Trophoblast cell (in vitro differentiated cells and primary cell): Measurements from ENCODE around the gene PLCH2.

Experiments
- DNase-seq, 2 donors: peaks; one replicate each; pipeline ENCODE4 v3.0.0-alpha.2; 2016
- H2AFZ ChIP-seq: 2 replicates; pipeline ENCODE4 v1.6.1; 2013; ENCODE audit warnings: low read length, moderate library complexity, mild to moderate bottlenecking; ENCODE audit not compliant: insufficient read depth, poor library complexity
- H2AK5ac ChIP-seq: 2 replicates; pipeline ENCODE4 v1.6.1; 2013; ENCODE audit warnings: mild to moderate bottlenecking, low read length
- H2BK120ac ChIP-seq: 2 replicates; pipeline ENCODE4 v1.6.1; 2013; ENCODE audit warnings: low read length, mild to moderate bottlenecking, moderate library complexity; ENCODE audit not compliant: insufficient read depth, poor library complexity
- H2BK12ac ChIP-seq: 2 replicates; pipeline ENCODE4 v1.6.1; 2013; ENCODE audit warnings: mild to moderate bottlenecking, low read length, moderate library complexity
- H2BK5ac ChIP-seq: 2 replicates; pipeline ENCODE4 v1.6.1; 2013; ENCODE audit warnings: low read length, low read depth, moderate library complexity, mild to moderate bottlenecking; ENCODE audit not compliant: poor library complexity
- H3K14ac ChIP-seq: 2 replicates; pipeline ENCODE4 v1.6.1; 2013; ENCODE audit warnings: mild to moderate bottlenecking, low read length
- H3K18ac ChIP-seq: 2 replicates; pipeline ENCODE4 v1.6.1; 2013; ENCODE audit warnings: mild to moderate bottlenecking, low read length
- H3K23ac ChIP-seq: 2 replicates; pipeline ENCODE4 v1.6.1; 2013; ENCODE audit warnings: low read length
- H3K27ac ChIP-seq: 2 replicates; pipeline ENCODE4 v1.5.1; 2013; ENCODE audit warnings: low read depth, mild to moderate bottlenecking, inconsistent platforms, low read length, moderate library complexity
- H3K27me3 ChIP-seq: 2 replicates; pipeline ENCODE4 v1.6.1; 2013; ENCODE audit warnings: inconsistent platforms, mild to moderate bottlenecking, low read length, moderate library complexity; ENCODE audit not compliant: insufficient read depth
- H3K36me3 ChIP-seq, 2 experiments: 1 replicate in 1 of 2; 2 replicates in 1 of 2; pipeline ENCODE4 v1.6.1; 2013; ENCODE audit warnings: low read length in 2 of 2, mild to moderate bottlenecking in 2 of 2, moderate library complexity in 1 of 2; ENCODE audit not compliant: insufficient read depth in 2 of 2, control insufficient read depth in 1 of 2
- H3K4ac ChIP-seq: 2 replicates; pipeline ENCODE4 v1.6.1; 2013; ENCODE audit warnings: low read depth, mild to moderate bottlenecking, low read length, moderate library complexity
- H3K4me1 ChIP-seq, 2 experiments: 1 replicate in 1 of 2; 2 replicates in 1 of 2; pipeline ENCODE4 v1.6.1; 2013; ENCODE audit warnings: low read length in 2 of 2, mild to moderate bottlenecking in 2 of 2, moderate library complexity in 1 of 2; ENCODE audit not compliant: insufficient read depth in 2 of 2, control insufficient read depth in 1 of 2
- H3K4me2 ChIP-seq: 2 replicates; pipeline ENCODE4 v1.6.1; 2013; ENCODE audit warnings: inconsistent platforms, mild to moderate bottlenecking, low read length, moderate library complexity
- H3K4me3 ChIP-seq: 2 replicates; pipeline ENCODE4 v1.5.1; 2013; ENCODE audit warnings: mild to moderate bottlenecking, low read depth, low read length, inconsistent platforms
- H3K79me1 ChIP-seq: one replicate; pipeline ENCODE4 v1.6.1; 2013; ENCODE audit warnings: low read length
- H3K79me2 ChIP-seq: 2 replicates; pipeline ENCODE4 v1.6.1; 2013; ENCODE audit warnings: low read length, mild to moderate bottlenecking; ENCODE audit not compliant: control insufficient read depth, insufficient read depth, poor library complexity
- H3K9ac ChIP-seq: 2 replicates; pipeline ENCODE4 v1.6.1; 2013; ENCODE audit warnings: mild to moderate bottlenecking, low read length
- H3K9me3 ChIP-seq: 2 replicates; pipeline ENCODE4 v1.6.1; 2013; ENCODE audit warnings: low read depth, mild to moderate bottlenecking, control low read depth, inconsistent platforms, low read length; ENCODE audit not compliant: insufficient read depth
- H4K12ac ChIP-seq: 2 replicates; pipeline ENCODE4 v1.6.1; 2013; ENCODE audit warnings: low read depth, mild to moderate bottlenecking, low read length, moderate library complexity
- H4K8ac ChIP-seq: 2 replicates; pipeline ENCODE4 v1.6.1; 2013; ENCODE audit warnings: low read depth, mild to moderate bottlenecking, low read length, moderate library complexity
- H4K91ac ChIP-seq: one replicate; pipeline ENCODE4 v1.6.1; 2013; ENCODE audit warnings: low read depth, mild to moderate bottlenecking, low read length, moderate library complexity
- WGBS: extraction: QIAGEN DNeasy Blood & Tissue Kit; methylation state at CpG from one replicate; pipeline ENCODE4 v1.1.7; 2013; ENCODE audit warnings: missing lambda C conversion rate; ENCODE audit not compliant: insufficient read length, insufficient coverage; ENCODE audit errors: extremely low coverage; 5-methylcytosine and 5-hydroxymethylcytosine counted together

PLCH2 gene

GRCh38 chr1:2463396-2463795, 12.7 kb upstream of the PLCH2 start:
- Histone ChIP-seq H3K14ac (no peak overlapping the region), H3K27ac (no peak overlapping the region), H3K36me3 (no peaks in the 10 kb centered on the region), H3K4me3 (no peak overlapping the region), H2BK120ac (no peak overlapping the region), H3K4me2 (no peak overlapping the region), H3K79me2 (no peaks in the 10 kb centered on the region), H2BK5ac (no peak overlapping the region), H3K4me1 (no peaks in the 10 kb centered on the region), H2BK12ac (no peak overlapping the region), H2AK5ac (no peak overlapping the region), H3K79me1 (no peaks in the 10 kb centered on the region), H3K9me3 (no peaks in the 10 kb centered on the region), H4K12ac (no peak overlapping the region), H3K9ac (no peak overlapping the region), H3K23ac (no peak overlapping the region), H3K27me3 (no peaks in the 10 kb centered on the region), H3K18ac (no peak overlapping the region), H4K91ac (no peak overlapping the region), H2AFZ (no peak overlapping the region), H3K4ac (no peak overlapping the region), H4K8ac (no peak overlapping the region)
- no CpG with 5 or more reads among the region's 17 CpGs for WGBS
- DNase-seq: no peak

- Histone ChIP-seq H2BK120ac (no peak overlapping the region), H4K8ac (no peak overlapping the region), H3K79me2 (no peaks in the 10 kb centered on the region), H3K27ac (no peak overlapping the region), H2BK5ac (no peak overlapping the region), H3K4me3 (no peak overlapping the region), H3K9ac (no peak overlapping the region), H3K4me2 (no peak overlapping the region), H3K4ac (no peak overlapping the region), H3K23ac (no peak overlapping the region), H3K14ac (no peak overlapping the region), H3K79me1 (no peaks in the 10 kb centered on the region), H3K27me3 (no peaks in the 10 kb centered on the region), H3K36me3 (no peaks in the 10 kb centered on the region), H3K4me1 (no peaks in the 10 kb centered on the region), H4K12ac (no peak overlapping the region), H3K9me3 (no peaks in the 10 kb centered on the region), H2AK5ac (no peak overlapping the region), H2BK12ac (no peak overlapping the region), H2AFZ (no peak overlapping the region), H4K91ac (no peak overlapping the region), H3K18ac (no peak overlapping the region)
- no peak for DNase-seq
- no CpG with 5 or more reads among the region's 33 CpGs for WGBS
Observed at GRCh38 chr1:2465371-2466269, 10.5 kb upstream of the PLCH2 start.

- no peak for DNase-seq
- no peak overlapping the region for H3K27ac ChIP-seq
- H3K4me1 ChIP-seq: no peaks in the 10 kb centered on the region
- no peak overlapping the region for H2BK12ac ChIP-seq
- H4K8ac ChIP-seq: no peak overlapping the region
- H3K27me3 ChIP-seq: no peaks in the 10 kb centered on the region
- no peak overlapping the region for H2AK5ac ChIP-seq
- H3K36me3 ChIP-seq: no peaks in the 10 kb centered on the region
- no peaks in the 10 kb centered on the region for H3K9me3 ChIP-seq
- H2BK5ac ChIP-seq: no peak overlapping the region
- H3K23ac ChIP-seq: no peak overlapping the region
- H2BK120ac ChIP-seq: no peak overlapping the region
- H2AFZ ChIP-seq: no peak overlapping the region
- no peak overlapping the region for H3K18ac ChIP-seq
- no peak overlapping the region for H3K4me3 ChIP-seq
- no peak overlapping the region for H4K12ac ChIP-seq
- no peak overlapping the region for H3K9ac ChIP-seq
- H3K4ac ChIP-seq: no peak overlapping the region
- H3K4me2 ChIP-seq: no peak overlapping the region
- no peaks in the 10 kb centered on the region for H3K79me2 ChIP-seq
- H4K91ac ChIP-seq: no peak overlapping the region
- WGBS: no CpG with 5 or more reads among the region's 12 CpGs
- H3K79me1 ChIP-seq: no peaks in the 10 kb centered on the region
- H3K14ac ChIP-seq: no peak overlapping the region
Observed at GRCh38 chr1:2466270-2466665, 9.8 kb upstream of the PLCH2 start.

GRCh38 chr1:2466958-2467554, 9.0 kb upstream of the PLCH2 start:
- H3K9me3 ChIP-seq: no peaks in the 10 kb centered on the region
- H2AK5ac ChIP-seq: no peak overlapping the region
- H3K36me3 ChIP-seq: no peaks in the 10 kb centered on the region
- H3K27ac ChIP-seq: no peak overlapping the region
- H4K8ac ChIP-seq: no peak overlapping the region
- H2BK5ac ChIP-seq: no peak overlapping the region
- H2AFZ ChIP-seq: no peak overlapping the region
- H2BK120ac ChIP-seq: no peak overlapping the region
- no peak overlapping the region for H4K12ac ChIP-seq
- no peaks in the 10 kb centered on the region for H3K4me1 ChIP-seq
- no peaks in the 10 kb centered on the region for H3K79me1 ChIP-seq
- no peak overlapping the region for H3K23ac ChIP-seq
- H3K27me3 ChIP-seq: no peaks in the 10 kb centered on the region
- WGBS: no CpG with 5 or more reads among the region's 30 CpGs
- no peak overlapping the region for H3K9ac ChIP-seq
- no peak overlapping the region for H3K4me3 ChIP-seq
- H3K4me2 ChIP-seq: no peak overlapping the region
- no peak overlapping the region for H4K91ac ChIP-seq
- DNase-seq: no peak
- no peak overlapping the region for H3K14ac ChIP-seq
- no peak overlapping the region for H3K4ac ChIP-seq
- H3K18ac ChIP-seq: no peak overlapping the region
- no peaks in the 10 kb centered on the region for H3K79me2 ChIP-seq
- no peak overlapping the region for H2BK12ac ChIP-seq
